T-helper 2 cell treated with Interferon-gamma antibody and Interleukin-4, amounts not matched to agents 100 ng/mL and 5 ng/mL, for 36 hours (primary cell): Measurements from ENCODE around the gene PRR23E. TPM values are rescaled to one million over a fixed set of nuclear protein-coding genes. Genes with fewer than 3 reads are reported as not detected.

Experiments
- intact Hi-C: fragments of 100-400 bp; cut with micrococcal nuclease; formaldehyde crosslinking; loops from one replicate; pipeline ENCODE4 v1.15.1; 2023
- total RNA-seq: library from RNA; stranded (reverse); gene quantifications from 2 replicates; pipeline ENCODE4 v1.2.3, GENCODE V29; 2022

The PRR23E gene
- total RNA-seq, 1 donor from 2014 or later = not detected

DNA sequence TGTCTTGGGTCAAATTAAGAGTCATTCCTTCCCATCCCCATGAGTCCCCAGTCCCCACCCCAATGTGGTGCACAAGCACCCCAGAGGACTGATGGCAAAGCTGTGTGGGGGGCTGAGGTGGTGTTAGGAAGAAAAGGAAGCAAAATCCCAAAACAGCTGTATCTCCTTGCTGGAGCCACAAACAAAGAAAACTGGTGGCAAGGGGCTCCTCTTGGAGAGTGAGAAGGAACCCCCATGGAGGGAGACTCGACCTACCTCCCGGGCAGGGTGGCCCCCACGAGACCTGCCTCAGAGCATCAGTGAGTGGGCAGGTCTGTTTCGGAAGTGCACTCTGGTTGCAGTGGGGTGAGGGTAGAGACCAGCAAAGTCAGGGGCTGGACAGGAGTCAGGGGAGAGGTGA is 29.2 kb downstream of the PRR23E start:
- intact Hi-C loops = no loop called here

DNA sequence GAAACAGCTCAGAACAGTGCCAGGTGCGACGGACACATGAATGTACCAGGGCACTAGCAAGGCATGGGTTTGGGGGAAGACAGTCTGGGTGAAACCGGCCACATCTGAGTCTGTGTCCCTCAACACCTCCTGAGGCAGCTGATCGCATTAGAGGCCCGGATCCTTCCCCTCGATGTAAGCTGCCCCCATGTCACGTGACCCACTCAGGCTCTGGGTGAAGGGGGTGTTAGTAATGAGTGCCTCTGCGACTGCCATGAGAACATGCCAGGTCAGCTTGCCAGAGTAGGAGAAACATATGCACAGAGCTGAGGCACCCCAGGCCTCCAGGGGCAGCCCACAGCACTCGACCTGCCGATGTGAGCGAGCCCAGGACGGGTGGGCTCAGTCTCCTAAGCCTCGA is 29.7 kb downstream of the PRR23E start:
- intact Hi-C loops = no loop called here

DNA sequence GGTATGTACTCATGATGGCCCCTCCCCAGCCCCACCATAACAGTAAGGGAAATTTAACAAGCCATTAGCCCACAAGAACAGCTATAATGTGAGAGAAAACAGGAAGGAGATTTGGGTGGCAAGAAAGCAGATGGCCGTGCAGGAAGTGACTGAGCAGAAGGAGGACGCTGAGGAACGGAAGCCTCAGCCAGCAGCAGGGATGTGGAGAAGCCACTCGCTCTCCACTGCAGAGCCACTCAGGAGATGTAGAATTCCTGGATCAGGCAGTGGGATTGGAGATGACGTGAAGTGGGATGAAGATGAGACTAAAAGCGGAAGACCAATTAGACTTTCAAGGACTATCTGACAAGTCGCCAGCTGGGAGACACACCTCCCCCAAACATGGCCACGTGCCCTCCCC is 31.2 kb downstream of the PRR23E start:
- intact Hi-C loops = no loop called here

DNA sequence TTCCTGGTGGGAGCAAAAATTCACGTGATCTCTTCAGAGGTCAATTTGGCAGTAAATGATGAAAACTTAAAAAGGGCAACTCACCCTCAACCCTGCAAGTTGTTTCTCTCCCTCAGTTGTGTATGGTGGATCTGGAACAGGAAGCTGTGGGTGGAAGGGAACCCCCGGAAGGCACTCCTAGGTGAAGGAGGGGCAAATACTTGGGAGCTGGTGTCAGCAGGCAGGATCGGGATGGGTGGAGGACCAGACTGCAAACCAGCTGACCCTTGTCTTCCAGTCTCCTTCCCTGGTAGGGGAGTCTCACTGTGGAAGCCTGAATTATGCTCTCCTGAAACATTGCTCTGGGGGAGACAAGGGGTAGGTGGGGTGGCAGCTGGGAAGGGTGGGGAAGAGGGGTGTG is 33.5 kb downstream of the PRR23E start:
- intact Hi-C loops = no loop called here

DNA sequence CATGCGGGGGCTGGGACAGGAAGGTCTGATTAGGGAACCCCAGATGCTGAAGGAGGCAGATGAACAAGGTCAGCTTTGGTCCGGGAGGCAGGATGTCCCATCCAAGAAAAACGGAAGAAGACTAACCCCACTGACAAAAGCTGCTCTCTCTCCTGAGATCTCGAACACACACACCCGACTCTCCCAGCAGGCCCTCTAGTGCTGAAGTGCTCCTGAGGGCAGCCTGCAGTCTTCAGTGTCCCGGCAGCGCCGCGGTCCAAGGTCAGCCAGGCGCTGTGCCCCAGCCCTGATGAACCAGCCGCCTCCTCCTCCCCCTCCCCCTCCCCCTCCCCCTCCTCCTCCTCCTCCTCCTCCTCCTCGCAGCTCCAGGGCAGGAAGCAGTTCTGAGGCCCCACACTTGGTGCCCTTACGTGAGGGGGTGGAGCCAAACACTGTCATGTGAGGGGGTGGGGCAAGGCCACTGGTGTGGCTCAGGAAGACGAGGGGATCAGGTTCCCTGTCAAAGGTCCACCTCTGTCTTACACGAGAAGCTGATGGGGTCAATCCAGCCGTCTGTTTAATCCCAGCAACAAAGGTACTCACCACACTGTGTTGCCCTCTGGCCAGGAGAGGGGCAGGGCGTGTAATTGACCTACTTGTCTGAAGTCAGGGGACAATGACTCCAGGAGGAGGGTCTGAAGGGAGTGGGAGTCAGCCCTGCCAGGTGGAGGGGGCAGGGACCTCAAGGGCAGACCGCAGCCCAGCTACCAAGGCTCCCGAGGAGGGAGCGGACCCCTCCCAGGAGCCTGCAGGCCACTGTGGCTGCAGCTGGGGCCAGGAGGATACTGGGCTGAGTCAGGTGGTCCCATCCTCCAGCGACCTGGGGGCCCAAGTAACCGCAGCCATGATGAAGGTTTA is 34.3 kb downstream of the PRR23E start:
- intact Hi-C loops = no loop called here

DNA sequence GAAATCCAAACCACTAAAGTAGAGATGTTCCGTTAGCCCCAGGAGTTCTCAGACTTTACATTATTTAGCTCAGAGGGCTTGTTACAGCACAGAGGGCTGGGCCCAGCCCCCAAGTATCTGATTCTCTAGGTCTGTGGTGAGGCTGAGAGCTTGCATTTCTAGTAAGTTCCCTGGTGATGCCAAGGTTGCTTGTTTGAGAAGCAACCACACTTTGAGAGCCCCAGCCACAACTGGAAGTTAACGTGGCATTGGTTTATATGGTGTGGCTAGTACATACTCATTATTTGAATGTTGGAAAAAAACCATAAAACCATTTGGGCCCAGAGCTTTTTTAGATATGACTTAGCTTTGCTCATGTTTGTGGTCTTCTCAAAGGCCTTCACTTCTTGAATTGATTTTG is 35.9 kb downstream of the PRR23E start:
- intact Hi-C loops = no loop called here

DNA sequence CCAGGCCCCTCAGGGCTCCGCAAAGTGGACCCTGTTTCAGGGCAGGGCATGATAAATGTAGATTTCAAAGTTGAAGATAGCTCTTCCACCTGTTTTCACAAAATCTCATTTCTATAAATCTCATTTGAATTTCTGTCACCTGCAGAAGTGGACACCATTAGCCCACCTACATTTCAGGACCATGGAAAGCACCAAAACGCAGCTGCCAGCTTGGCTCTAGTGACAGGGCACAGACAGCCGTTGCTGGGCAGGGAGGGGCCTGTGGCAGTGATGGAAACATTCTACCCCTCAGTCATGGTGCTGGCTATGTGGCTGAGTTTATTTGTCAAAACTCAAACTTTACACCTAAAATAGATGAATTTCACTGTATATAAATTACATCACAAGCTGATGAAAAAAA is 40.4 kb downstream of the PRR23E start:
- intact Hi-C loops = no loop called here

DNA sequence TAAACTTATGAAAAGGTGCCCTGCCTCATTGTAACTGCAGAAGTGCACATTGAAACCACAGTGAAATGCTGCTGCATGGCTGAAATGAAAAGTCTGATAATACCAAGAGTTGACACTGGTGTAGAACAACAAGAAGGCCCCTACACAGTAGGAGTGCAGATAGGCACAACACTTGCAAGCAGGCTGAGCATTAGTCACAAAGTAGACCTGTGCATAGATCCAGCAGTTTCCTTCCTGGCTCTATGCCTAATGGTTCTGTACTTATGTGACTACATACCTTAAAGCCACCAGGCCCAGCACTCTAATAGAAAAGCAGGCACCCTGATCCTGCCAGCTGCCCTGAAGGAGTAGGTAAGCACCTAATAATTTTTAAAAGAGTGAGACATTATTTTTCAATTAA is 41.8 kb downstream of the PRR23E start:
- intact Hi-C loops = no loop called here

DNA sequence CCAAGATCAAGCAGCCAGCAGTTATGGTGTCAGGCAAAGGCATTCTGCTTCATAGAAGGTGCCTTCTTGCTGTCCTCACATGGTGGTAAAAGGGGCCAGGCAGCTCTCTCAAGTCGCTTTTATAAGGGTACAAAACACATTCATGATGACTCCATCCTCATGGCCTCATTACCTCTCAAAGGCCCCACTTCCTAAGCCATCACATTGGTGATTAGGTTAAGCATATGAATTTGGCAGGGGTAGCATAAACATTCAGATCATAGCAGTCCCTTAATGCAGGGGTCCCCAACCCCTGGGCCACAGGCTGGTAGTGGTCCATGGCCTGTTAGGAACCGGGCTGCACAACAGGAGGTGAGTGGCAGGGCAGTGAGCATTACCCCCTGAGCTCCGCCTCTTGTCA is 42.8 kb downstream of the PRR23E start:
- intact Hi-C loops = no loop called here

DNA sequence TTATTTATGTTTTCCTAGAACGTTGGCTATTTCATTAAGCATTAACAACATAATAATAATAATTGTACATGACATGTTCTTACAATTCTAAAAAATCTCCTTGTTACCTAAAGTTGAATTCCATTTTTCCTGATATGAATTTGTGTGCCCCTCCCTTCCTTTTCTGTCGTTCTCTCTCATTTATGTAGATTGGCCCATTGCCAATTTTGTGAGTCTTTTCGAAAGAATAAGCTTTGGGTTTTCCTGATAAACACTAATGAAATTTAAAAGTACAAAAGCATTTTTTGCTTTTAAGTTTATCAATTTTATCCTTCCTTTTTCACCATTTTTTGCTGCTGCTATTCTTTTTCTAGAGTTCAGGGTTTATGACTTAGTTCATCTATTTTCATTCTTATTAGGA is 44.9 kb downstream of the PRR23E start:
- intact Hi-C loops = no loop called here

DNA sequence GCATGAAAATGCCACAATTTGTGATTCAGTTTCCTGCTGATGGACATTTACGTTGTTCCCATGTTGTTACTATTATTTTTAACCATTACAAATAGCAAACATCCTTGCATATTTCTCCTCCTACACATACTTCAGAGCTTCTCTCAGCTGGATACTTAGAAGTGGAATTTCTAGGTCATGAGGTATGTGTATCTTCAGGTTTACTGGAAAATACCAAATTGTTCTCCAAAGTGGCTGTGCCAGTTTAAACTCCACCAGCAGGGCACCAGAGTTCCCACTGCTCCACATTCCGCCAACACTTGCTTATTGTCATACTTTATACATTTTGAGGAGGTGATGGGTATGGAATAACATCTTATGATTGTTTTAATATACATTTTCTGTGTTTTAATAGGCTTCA is 45.7 kb downstream of the PRR23E start:
- intact Hi-C loops = no loop called here

DNA sequence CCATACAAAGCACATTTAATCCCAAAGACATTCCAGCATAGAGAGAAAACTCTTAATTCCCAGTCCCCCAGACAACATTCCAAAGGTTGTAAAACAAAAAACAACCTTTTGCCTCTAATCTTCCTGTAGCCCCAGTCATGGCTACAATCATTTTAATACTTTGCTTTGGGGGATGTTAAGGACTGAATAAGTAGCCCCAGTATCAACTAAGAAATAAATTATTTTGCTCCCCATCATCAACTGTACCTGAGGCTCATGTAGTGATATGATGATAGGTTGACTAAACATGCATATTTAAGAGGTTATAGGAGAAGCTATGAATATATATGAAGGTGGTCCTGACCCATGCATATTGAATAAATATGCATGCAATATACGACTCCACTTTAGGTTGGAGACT is 54.4 kb downstream of the PRR23E start:
- intact Hi-C loops = no loop called here

Other genes with a start within 250 kb of the PRR23E start
- 6.9 and 7.3 TPM in 2 replicates for gene PLXNA1, start 210.0 kb upstream of the PRR23E start, total RNA-seq
- not detected in 2 replicates for gene PRR20G, start 94.9 kb downstream of the PRR23E start, total RNA-seq